ENCODE results near the gene CHPF.

The CHPF gene

DNA sequence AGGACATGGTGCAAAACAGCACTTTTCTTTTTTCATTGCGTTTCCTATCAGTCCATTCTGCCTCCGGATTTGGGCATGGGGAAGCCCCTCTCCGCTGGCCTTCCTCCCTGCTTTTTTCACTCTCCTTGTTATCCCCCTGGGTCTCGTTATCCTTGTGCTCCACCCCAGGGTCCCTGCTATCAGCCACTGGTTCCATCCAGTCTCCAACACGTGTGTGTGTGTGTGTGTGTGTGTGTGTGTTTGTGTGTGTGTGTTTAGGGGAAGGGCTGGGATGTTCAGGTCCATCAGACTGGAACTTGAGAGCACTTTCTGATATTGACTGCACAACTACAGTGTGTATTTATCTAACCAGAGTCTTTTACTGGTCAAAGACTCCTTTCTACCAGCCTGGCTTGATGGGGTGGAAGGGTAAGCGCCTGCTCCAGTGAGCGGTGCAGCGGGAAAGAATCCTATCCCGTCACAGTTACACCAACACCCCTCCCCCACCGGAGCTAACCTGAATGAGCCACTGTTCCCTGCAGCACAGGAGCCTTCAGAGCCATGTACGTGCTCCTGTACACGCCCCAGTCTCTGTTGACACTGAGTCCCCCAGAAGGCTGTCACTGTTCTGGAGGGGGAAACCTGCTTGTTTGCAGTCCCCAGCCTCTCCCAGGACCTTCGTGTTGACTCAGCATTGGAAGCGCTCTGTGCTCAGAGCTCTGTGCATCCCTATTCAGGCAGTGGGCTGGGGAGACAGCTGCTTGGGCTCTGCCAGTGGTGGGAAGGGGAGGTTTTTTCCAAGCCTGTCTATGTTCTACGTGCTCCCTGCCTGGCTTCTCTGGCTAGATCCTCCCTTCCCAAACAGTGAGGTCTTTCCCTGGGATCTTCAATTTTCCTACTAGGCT is 33.1 kb upstream of the CHPF start:
- TF ChIP-seq, protein P1, sequence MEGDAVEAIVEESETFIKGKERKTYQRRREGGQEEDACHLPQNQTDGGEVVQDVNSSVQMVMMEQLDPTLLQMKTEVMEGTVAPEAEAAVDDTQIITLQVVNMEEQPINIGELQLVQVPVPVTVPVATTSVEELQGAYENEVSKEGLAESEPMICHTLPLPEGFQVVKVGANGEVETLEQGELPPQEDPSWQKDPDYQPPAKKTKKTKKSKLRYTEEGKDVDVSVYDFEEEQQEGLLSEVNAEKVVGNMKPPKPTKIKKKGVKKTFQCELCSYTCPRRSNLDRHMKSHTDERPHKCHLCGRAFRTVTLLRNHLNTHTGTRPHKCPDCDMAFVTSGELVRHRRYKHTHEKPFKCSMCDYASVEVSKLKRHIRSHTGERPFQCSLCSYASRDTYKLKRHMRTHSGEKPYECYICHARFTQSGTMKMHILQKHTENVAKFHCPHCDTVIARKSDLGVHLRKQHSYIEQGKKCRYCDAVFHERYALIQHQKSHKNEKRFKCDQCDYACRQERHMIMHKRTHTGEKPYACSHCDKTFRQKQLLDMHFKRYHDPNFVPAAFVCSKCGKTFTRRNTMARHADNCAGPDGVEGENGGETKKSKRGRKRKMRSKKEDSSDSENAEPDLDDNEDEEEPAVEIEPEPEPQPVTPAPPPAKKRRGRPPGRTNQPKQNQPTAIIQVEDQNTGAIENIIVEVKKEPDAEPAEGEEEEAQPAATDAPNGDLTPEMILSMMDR (IDR thresholded peaks at IDR 0.05), result no peak

DNA sequence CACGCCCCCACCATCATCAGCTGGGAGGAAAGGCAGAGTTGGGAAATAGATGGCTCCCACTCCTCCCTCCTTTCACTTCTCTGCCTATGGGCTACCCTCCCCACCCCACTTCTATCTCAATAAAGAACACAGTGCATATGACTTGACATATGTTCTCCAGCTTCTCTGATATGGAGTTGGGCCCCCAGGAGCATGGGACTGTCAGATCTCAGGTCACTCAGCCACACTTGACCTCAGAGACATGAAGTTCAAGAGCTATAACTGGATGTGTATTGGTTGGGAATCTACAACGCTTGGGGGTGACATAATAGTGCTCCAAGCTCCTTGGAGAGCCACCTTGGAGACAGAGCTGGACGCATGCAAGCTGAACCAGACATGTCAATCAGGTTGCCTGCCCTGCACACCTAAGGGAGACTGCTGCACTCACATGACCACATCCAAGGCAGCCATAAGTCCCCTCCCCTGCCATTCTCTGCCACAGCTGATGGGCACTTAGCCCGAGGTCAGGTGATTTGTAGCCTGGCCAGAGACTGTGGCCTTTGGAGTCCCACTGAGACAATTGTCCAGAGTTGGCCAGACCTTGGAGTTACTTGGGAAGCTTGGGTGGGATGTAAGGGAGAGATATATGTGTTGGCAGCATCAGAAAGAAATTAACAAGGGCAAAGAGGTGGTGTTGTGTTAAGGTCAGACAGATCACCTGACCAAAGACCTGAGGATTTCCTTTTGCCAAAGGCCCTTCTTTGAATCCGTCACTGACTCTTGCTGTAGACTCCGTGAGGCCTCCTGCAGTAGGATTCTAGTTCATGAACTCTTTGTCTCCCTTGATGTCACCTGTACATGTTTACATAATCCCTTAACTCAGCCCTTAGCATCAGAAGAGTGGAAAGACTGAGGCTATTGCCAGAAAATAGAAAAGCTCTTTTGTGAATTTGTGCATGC is 32.2 kb upstream of the CHPF start:
- TF ChIP-seq, protein P1 (IDR thresholded peaks at IDR 0.05), result no peak

DNA sequence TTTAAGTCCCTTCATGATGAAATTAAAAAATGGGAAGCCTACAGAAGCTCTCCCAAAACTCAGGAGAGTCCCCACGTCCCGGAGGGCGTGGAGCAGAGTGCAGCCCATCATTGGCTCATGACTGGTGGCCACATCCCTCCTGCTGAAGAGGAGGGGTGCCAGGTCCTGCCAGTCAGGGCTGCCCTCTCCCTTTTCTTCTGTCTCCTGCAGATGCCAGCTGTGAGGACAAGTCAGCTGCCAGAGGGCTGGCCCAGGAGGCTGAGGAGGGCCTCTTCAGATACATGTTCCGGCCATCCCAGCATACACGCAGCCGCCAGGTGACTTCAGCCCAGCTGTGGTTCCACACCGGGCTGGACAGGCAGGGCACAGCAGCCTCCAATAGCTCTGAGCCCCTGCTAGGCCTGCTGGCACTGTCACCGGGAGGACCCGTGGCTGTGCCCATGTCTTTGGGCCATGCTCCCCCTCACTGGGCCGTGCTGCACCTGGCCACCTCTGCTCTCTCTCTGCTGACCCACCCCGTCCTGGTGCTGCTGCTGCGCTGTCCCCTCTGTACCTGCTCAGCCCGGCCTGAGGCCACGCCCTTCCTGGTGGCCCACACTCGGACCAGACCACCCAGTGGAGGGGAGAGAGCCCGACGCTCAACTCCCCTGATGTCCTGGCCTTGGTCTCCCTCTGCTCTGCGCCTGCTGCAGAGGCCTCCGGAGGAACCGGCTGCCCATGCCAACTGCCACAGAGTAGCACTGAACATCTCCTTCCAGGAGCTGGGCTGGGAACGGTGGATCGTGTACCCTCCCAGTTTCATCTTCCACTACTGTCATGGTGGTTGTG is 31.1 kb upstream of the CHPF start:
- TF ChIP-seq, protein P1 (IDR thresholded peaks at IDR 0.05), result no peak

DNA sequence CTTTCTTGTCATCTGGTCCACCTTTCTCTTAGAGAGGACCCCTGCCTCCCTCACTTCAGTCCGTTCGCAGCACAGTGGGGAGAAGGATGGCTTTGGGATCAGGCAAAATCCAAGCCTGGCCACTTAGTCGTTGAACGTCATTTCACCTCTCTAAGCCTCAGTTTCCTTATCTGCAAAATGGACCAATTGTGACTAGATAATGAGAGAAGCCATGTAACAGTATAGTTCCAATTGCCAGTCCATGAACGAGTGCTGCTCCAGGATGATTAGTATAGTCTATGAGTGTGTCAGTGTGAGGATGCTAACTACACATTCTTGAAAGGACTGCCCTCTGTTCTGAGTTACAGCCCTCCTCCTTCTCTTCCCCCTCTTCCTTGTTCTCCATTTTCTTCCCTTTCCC is 29.6 kb upstream of the CHPF start:
- TF ChIP-seq, protein P1 (IDR thresholded peaks at IDR 0.05), result no peak

DNA sequence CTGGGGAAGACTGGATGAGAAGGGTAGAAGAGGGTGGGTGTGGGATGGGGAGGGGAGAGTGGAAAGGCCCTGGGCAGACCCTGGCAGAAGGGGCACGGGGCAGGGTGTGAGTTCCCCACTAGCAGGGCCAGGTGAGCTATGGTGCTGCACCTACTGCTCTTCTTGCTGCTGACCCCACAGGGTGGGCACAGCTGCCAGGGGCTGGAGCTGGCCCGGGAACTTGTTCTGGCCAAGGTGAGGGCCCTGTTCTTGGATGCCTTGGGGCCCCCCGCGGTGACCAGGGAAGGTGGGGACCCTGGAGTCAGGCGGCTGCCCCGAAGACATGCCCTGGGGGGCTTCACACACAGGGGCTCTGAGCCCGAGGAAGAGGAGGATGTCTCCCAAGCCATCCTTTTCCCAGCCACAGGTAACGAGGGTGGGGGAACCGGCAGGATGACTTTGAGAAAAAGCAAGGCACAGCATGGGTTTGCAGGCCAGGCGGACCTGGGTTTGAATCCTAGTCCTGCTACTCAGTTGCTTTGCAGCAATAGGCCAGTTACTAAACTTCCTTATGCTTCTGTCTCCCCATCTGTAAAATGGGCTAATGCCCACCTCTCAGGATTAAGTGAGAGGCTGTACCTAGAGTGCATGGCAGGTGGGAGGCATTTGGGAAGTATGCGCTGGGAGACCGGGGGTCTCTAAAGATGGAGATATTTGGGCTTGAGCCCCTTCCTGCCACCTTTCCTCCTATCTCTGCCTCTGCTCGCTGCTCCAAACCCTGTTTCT is 28.8 kb upstream of the CHPF start, which contains the start of gene INHA:
INHA (plus strand) TSS at position 74 of the 765 bp plus-strand sequence; CDS start at position 139, 65 bp downstream.
- TF ChIP-seq, protein P1 (IDR thresholded peaks at IDR 0.05), result no peak

DNA sequence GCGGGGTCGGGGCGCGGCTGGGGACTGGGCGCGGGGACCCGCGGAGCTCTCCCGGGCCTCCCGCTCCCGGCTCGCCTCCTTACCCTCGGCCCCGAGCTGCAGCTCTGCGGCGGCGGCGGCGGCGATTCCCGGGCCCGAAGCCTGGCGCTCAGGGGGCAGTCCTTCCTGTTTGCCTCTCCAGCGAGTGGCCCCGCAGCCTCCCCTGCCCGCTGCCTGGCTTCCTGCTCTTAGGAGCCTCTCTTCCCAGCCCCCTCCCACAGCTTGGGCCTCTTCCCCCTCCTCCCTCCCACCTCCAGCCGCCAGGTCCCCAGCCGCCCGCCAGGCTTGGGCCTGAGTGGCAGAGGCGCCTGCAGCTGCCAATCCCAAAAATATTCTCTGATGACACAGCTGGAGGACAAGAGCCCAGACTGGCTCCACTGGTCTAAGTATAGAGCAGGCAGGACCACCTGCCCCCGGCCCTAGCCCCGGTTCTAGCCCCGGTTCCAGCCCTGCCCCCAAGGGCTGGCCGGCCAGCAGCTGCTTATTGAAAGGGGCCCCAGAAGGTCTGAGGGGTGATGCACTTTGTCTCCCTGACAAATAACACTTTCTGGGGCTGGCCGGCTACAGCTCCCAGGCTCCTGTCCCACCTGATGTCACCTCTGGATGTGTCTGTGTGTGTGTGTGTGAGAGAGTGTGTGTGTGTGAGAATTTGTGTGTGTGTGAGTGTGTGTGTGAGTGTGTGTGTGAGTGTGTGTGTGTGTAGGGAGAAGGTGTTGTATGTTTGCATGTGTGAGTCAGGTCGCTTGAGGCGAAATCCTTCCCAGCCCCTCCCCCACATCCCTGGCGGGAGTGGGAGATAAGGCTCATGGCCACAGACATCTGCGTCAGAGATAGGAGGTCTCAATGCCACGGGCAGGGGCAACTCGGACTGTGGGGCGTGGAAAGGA is 28.0 kb upstream of the CHPF start, which contains the start of gene OBSL1:
OBSL1 (minus strand) TSS at position 229 of the 926 bp plus-strand sequence. CDS start 307 bp downstream, outside the sequence.
- TF ChIP-seq, protein P1 (IDR thresholded peaks at IDR 0.05), result no peak

Measured in LNCAP (cell line).